ENCODE measurements around the gene CACNA1D.
"Not testable (repeated sequence)": the region's sequence is repeated elsewhere in the genome, so short reads cannot be mapped to it uniquely, and the experiment has no call there.

Gene CACNA1D

DNA sequence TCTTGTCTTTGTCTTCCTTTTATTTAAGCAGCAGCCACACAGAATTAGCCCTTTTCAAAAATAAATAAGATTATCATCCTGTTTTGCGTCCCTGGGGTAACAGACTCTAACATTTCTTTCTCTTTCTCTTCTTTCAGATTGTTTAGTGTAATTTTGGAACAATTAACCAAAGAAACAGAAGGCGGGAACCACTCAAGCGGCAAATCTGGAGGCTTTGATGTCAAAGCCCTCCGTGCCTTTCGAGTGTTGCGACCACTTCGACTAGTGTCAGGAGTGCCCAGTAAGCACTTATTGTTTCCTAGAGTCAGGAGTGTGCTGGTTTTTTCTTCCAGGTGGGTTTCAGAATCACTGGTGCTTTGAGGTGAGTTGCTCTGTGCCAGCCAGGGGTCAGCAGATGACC, 165.6 kb downstream of the CACNA1D start:
- no peak for DNase-seq

DNA sequence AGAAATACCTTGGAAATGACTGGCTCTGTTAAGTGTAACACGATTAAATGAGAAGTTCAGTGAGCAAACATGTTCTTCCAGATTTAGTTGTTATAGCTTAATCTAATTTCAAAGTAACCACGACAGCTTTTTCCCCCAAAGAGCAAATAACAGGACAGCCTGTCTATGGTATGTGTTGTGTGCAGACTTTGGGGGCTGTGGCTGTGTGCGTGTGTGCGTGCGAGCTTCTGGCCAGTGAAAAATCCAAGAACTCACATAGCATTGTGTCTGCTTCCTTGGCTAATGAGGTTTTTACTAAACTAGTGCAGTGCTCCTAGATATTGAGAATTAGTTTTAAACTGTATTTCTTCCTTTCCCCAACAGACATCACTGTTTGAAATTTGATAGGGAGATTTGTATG, 167.1 kb downstream of the CACNA1D start:
- no peak for DNase-seq

DNA sequence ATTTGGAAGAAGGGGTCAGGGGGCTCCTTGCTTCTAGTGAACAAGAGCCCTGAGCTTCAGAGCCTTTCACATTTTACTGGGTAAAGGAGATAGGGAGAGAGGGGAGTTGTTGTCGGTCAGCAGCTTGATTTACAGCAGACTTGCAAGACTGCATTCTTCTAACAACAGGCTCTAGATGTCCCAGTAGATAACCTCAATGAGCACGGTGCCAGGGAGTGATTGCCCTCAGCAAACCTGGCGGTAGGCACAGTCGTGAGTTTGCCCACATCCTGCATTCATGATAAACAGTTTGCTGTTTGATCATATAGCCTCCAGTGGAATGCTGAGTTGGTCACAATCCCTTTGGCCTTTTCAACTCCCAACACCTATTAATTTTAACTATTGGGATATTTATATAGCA, 170.4 kb downstream of the CACNA1D start:
- DNase-seq = not testable (repeated sequence)

DNA sequence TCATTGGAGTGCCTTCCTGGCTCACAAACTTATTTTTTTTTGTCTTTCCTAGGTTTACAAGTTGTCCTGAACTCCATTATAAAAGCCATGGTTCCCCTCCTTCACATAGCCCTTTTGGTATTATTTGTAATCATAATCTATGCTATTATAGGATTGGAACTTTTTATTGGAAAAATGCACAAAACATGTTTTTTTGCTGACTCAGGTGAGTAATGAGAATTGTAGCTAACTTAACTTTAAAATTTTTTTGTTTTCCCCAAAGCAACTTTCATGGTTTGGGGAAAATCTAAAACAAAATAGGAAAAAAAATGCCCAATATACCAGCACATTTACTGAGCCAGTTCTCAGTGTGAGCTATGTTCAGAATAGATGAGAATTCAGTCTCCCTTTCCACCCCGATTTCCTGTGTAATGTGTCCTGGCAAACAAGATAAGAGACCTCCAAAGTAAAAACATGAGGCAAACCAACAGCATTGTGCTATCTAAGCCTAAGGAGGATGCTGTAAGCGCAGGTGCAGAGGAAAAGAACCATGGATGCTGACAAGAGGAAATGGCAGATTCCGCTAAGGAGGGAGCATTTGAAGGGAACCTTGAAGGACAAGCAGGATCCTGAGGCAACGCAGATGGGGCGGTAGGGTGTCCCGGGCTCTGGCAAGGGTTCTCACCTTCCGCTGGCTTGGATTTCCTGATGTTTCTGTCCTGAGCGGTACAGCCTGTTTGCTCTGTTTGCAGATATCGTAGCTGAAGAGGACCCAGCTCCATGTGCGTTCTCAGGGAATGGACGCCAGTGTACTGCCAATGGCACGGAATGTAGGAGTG, 171.4 kb downstream of the CACNA1D start:
- no peak for DNase-seq

DNA sequence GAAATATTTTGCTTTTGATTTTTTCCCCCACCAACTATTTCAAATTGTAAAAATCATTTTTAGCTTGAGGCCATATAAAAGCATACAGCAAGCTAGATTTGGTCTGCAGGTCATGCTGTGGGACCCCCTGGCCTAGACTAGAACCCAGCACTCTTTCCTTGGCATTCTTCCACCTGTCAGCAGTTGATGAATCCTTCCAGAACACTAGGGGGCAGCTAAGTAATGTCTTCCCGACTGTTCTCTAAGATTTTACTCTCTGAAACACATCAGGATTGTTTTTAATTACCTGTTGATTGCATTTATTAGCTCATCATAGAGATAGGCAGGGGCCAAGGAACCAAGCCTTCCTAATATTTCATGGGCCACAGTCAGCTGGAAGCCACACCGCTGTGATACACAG, 174.5 kb downstream of the CACNA1D start:
- DNase-seq = peak in 3 of 4 experiments; percentile 2 to 32 (median 18)

DNA sequence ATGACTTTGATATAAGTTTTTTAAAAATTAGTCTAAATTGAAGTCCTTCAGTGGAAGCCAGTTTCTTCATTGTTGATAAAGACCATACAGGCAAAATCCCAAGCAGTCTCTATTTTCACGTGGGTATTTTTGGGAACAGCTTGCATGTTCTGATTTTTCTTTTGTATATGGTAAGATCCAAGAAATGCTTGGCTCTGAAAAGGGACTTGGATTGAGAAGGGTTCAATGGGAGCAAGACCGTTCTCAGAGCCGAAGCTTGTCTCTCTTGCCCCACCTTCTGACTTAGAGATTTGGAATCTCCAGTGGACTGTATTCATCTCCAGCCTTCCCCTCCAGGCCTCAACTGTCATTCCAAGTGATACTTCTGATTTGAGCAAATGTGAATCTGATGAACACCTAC, 176.3 kb downstream of the CACNA1D start:
- DNase-seq = no peak

DNA sequence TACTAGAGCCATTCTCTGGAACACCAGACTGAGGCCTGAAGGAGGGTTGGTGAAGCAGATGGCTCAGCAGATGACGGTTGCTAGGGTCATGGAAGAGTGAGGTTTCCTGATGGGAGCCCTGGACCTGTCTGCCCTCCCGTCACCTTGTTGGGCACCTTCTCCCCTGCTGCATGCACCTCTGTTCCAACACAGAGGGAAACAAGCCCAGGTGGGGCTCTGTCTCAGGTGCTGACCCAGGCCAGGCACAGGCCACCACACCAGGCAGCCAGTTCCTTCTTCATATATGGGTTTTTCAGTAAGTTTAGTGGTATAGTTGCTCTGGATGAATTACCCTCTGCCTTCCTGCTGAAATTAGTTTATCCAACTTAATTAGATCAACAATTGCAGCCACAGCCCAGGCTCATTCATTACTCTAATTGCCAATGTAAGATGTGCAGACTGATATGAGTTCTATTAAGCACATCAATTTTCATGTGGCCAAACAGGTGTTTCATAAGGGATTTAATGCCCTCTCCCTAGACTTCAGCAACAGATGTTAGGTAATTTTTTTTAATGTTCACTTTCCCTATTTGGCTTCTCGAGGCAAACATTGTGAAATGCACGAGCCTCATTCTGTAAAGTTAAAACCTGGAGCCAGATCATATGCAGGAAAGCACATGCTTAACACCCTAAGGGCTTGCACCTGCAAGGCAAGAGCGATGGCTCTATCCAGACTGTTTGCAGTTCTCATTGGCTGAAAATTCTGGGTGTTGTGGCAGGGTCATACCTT, 177.0 kb downstream of the CACNA1D start:
- DNase-seq = no peak

DNA sequence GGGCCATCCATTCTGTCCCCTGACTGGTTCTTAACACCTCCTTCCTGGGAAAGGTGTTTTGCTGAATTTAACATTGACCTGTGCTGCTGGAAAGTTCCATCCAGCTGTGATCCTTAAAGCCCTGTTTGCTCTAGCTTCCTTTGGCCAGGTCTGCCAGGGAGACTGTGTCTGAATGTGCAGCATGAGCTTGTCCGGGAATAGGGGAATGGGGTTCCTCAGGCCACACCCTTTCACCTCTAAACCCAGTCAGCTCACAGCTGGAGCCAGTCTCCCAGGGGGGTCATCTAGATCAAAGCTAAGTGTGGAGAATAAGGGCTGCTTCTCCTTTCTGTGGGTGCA, 177.5 kb downstream of the CACNA1D start:
- DNase-seq = no peak

DNA sequence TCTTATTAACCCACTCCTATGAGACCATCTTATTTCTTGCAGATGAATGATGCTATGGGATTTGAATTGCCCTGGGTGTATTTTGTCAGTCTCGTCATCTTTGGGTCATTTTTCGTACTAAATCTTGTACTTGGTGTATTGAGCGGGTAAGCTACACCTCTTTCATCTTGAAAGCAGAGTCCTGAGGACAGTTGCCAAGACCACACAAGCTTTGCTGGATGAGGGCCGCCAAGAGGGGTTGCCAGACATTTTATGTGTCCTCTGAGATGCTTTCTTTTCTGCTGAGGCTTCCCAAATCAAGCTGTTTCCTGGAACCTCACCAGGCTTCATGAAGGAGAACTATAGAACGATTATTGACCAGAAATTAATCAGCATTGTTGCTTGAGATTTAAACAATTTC, 178.6 kb downstream of the CACNA1D start:
- no peak for DNase-seq

DNA sequence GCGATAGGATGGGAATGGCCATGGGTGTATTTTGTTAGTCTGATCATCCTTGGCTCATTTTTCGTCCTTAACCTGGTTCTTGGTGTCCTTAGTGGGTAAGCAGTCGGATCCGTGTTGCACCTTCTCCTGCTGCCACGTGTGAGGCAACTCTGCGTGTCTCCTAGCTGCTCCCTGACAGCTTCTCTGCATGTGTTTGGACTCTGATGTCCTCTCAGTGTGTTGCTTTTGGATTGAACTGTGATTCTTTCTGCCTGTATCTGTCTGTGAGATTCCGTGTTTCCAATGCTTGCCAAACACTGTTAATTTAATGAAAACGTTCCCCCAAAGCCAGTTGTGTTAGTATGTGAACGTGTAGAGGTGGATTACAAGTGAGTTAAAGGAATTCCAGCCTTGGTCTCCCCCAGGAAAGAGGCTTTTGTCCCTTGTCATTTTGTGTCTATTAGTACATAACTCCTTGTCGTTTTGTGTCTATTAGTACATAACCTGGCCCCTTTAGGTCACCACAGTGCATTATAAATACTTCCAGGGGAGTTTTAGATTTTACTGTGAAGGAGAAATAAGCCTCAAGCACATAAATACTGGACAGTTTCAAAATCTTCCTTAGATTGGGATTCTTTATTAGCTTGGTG, 179.4 kb downstream of the CACNA1D start:
- no peak for DNase-seq

DNA sequence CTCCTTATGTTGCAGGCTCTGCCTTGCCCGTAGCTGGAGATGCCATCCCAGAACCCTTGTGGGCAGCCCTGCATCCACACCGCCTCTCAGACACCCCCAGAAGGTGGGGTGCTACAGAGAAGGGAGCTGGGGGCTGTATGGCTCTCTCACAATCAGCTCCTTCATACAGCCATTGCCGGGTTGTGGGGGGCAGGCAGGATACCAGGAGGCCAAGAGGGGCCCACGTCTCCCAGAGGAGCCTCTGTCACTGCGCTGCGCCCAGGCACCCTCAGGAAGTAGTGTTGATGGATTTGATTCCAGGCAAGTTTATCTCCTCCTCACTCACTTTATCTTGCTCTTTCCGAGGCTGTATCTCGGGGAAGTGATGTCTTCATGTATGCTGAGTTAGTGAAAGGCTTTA, 180.2 kb downstream of the CACNA1D start:
- DNase-seq = no peak

DNA sequence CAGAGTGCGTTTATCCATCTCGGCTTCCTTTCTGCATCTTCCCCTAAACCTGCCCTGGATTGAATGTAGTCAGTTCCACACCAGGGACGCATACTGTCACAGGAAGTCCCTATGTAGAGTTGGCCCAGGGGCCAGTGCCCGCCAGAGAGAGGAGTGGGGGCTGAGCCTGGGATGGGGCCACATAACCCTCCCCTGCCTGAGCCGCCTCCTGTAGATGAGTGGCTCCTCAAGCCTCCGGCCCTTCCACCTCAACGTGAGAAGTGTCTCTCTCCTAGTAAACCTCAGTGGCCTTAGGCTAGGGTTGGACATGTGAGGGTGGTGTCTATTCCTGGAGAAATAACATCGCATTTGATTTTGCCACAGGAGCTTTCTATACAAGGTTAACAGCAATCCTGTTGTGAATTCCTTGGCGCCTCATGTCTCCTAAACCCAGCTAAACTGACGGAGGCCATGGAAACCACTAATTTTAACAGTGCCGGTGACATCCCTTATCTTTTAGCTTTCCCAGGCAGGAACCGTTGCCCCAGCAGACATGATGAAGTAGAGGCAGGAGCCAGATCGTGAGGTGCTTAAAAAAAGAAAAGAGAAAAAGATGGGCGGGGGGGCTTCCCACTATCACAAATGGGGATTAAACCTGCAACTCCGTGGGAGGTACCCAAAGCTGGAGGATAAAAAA, 180.7 kb downstream of the CACNA1D start:
- DNase-seq = no peak

DNA sequence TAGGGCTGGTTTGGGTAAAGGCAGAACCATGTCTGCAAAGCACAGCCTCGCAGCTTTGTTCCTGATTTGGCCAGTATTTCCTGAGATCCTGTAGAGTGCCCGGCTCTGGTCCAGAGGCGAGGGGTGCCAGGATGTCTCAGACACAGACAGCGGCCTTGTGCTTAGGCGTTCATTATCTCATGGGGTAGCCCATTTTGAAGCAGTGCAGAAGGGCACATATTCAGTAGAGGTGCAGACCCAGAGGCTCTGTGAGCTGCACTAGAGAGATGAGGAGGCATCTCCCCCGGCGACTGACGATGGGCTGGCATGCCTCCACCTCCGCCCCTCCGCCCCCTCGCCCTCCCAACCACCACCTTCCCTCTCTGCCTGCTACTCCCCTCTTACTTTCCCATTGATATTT, 181.5 kb downstream of the CACNA1D start:
- DNase-seq = no peak

DNA sequence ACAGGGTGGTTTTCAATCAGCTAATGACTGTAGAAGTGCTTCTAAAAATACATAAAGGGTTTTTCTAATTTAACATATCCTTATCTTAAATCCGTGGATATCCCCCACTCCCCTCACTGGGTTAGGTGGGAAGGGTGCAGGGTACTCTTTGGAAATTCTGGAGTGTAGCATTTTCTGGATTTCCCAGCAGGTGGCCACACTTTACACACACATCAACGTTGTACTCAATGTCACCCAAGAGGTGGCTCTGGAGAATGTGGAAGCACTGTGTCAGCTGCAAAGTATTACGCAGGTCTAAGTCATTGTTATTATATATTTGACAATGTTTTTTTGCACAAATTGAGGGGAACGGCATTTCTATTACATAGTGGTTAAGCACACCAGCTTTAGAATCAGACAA, 183.0 kb downstream of the CACNA1D start:
- peak; percentile 2 to 25 (median 14) for DNase-seq

DNA sequence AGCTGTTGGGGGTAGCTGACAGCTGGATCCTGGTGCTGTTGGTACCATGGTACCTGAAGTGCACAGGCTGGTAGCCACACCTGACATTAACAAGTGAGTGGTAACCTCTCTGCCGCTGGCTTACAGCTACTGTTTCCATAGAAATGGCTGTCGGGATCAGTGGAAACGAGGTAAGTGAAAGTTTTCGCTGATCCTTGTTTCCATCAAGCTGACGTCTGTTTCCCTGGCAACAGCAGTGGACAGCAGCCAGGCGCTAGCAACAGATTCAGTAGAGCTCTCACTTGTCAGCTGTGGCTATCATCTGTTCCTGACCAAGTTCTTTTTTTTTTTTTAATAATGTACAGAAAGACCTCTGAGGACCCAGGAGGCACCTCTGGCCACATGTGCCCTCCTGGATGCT, 185.6 kb downstream of the CACNA1D start:
- no peak for DNase-seq

DNA sequence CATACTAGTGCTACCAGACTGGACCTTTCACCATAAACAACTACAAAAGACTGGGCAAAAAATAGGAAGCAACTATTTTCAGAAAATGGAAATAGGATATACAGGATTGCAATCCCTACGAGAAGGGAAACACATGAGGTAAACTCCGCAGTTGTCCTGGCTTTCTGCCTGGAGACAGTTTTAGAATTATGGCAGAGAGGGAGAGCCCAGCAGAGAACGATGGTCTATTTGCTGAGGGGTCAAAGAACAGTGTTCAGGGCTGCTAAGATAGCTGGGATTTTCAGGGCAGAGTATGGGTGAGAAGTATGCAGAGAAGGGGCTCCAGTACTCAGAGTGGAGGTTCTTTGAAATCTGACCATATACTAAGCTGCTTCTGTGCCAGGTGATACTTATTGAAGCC, 188.4 kb downstream of the CACNA1D start:
- no peak for DNase-seq

DNA sequence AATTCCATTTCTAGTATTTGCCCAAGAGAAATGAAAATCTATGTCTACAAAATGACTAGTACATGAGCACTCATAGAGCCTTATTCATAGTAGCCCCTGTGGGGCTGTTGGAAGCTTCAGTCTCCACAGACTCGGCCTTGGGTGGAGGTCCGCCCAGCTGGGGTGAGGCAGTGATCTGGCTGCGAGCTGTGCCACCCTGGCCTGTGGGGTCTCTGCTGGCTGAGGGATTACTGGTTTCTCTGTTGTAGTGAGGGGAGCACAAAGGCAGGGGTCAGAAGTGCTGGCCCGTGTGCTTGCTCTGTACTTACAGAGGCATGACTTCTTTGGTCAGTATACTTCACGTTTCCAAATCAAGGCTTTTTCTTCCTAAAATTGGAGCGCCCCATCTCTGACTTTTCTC, 193.7 kb downstream of the CACNA1D start:
- DNase-seq = no peak

DNA sequence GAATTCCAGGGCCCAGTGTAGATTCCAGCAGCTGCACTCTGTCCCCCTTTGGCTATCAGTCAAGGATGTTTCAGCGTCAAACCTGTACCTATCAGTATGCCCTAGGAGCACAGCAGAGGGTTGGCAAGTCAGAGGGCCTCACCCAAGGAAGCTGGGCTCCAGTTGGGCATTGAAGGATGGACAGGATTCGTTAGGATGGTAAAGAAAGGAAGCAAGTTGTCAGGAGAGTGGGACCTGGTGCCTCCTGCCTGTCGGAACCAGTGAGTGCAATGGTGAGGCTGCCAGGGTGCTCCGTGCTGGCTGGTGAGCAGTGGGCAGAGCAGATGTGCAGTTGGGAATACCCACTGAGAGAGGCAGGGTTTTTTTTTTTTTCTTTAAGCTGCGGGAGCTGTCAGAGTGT, 194.6 kb downstream of the CACNA1D start:
- no peak for DNase-seq

DNA sequence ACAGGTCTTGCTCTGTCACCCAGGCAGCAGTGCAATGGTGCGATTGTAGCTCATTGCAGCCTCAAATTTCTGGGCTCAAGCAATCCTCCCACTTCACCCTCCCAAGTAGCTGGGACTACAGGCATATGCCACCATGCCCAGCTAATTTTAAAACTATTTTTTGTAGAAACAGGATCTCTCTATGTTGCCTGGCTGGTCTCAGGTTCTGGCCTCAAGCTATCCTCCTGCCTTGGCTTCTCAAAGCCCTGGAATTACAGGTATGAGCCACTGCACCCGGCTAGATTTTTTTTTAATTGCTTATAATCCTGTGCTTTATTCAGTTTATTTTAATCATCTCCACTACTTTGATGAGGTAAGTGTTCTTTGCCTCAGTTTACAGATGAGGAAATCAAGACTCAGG, 195.3 kb downstream of the CACNA1D start:
- no peak for DNase-seq

DNA sequence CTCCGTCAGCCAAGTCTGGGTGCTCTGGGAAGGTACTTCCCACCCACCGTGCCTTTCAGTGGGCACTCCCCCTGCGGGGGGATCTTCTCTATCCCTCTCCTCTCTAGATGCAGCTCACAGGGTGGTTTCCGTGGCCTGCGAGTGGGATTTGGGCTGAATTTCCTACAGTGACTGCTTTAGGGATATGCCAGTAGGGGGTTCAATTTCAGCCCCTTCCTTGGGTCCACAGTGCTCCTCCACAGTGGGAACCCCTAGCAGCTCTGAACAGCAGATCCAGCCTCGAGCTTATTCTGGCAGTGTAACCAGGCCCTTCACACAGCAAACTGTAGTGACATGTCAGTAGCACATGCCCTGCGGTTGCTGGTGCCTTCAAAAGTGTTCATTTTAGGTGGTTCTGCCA, 196.1 kb downstream of the CACNA1D start:
- no peak for DNase-seq

DNA sequence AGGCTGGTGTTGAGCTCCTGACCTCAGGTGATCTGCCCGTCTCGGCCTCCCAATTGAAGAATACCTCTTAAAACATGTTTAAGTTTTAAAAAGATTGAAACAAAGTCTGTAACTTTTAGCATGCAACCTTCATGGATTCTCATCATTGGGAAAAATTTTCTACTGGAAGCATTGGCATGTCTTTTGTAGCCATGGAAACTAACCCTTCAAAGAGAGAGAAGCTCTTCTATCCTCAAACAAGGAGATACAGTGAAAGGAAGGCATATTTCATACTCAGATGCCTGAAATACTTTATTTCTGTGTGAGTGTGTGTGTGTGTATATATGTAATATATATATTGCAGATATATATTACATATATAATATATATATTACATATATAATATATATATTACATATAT, 196.9 kb downstream of the CACNA1D start:
- no peak for DNase-seq

DNA sequence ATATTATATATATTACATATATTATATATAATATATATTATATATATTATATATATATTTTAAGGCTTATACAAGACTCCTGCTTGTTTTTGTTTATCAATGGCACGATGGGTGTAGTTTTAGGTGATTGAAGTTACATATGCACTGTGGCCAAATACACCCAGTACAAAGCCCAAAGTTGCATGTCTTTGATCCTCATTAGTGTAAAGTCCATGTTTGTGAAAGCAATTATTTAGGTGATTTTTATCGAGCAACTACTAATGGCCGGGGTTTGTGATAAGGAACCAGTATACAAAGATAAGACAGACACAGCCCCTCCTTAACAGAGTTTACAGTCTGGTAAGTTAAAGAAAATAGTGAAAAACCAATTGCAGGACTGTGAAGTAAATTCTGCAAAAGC, 197.5 kb downstream of the CACNA1D start:
- DNase-seq = no peak

DNA sequence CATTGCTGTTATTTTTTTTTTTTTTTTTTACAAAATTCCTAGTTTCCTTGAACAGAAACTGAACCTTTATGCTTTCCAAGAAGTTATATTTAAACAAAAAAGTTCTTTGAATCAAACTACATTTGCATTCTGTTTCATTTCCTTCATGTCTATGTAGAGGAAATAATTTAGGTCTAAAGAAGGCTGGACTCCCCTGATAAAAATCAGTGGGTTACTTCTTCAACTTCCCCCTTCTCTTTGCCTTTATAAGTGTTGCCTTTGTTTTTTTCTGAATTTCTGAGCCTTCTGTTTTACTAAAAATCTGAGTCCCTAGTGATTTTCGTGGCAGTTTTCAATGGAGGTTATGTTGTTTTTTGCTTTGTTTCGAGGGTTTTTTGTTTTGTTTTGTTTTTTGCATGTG, 199.0 kb downstream of the CACNA1D start:
- peak in 1 of 4 experiments; percentile 12 for DNase-seq
